ENCODE measurements around the gene POLR2C.

POLR2C gene

DNA sequence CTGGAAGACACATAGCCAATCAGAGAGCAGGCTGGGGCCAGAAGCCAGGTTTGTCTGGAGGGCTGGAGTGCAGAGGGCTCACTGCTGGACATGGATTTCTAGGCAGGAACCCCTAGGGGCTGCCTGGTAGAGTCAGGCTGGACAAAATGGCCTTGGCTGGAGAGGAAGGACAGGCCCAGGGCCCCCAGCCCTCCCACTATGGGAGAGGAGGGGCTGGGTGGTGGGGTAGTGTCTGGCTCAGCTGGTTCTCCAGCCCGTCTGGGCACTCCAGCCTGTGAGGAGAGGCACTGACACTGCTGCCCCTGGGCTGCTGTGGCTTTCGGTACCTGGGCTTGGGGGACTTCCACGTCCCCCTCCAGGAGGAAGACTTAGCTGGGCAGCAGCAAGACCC lies 45.6 kb downstream of the POLR2C start:
- H3K4me3 ChIP-seq (ENCODE audit: control insufficient read depth, low read depth, low read length) = no peak overlapping the region
- TF ChIP-seq, protein P1, sequence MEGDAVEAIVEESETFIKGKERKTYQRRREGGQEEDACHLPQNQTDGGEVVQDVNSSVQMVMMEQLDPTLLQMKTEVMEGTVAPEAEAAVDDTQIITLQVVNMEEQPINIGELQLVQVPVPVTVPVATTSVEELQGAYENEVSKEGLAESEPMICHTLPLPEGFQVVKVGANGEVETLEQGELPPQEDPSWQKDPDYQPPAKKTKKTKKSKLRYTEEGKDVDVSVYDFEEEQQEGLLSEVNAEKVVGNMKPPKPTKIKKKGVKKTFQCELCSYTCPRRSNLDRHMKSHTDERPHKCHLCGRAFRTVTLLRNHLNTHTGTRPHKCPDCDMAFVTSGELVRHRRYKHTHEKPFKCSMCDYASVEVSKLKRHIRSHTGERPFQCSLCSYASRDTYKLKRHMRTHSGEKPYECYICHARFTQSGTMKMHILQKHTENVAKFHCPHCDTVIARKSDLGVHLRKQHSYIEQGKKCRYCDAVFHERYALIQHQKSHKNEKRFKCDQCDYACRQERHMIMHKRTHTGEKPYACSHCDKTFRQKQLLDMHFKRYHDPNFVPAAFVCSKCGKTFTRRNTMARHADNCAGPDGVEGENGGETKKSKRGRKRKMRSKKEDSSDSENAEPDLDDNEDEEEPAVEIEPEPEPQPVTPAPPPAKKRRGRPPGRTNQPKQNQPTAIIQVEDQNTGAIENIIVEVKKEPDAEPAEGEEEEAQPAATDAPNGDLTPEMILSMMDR (conservative IDR thresholded peaks at IDR 0.05; ENCODE audit: control insufficient read depth, insufficient read depth, low read depth, low read length) = no peak
- DNase-seq (ENCODE audit: low read depth) = no peak

DNA sequence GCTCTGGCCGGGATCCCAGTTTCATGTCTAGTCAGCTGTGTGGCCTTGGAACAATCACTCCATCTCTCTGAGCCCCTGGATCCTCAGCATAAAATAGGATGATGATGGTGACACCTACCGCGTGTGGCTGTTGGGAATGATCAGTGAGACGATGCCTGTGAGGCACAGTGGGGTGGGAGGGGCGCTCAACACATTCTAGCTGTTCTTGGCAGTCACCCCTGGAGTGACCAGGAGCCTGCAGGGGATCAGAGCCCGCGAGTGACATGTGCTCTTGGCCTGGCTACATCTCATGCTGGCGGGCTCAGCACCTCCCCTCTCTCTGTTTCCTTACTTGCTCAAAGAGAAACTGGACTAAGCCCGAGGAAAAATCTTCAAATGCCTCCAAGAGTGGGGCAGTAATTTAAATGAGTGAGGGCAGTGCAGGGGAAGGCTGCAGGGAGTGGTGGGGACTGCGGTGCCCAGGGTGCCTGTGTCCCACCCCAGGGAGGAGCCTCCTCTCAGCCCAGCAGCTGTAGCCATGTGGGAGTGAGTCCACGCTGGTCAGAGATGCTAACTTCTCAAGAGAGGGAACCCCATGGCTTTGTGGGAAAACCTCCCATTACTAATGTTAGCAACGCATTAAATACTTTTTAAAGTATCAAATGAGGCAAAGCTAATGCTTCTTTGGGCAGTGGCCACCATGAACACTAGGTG lies 46.9 kb downstream of the POLR2C start:
- no peak overlapping the region for H3K4me3 ChIP-seq (ENCODE audit: control insufficient read depth, low read depth, low read length)
- TF ChIP-seq, protein P1 (conservative IDR thresholded peaks at IDR 0.05; ENCODE audit: control insufficient read depth, insufficient read depth, low read depth, low read length) = no peak
- DNase-seq (ENCODE audit: low read depth) = no peak

DNA sequence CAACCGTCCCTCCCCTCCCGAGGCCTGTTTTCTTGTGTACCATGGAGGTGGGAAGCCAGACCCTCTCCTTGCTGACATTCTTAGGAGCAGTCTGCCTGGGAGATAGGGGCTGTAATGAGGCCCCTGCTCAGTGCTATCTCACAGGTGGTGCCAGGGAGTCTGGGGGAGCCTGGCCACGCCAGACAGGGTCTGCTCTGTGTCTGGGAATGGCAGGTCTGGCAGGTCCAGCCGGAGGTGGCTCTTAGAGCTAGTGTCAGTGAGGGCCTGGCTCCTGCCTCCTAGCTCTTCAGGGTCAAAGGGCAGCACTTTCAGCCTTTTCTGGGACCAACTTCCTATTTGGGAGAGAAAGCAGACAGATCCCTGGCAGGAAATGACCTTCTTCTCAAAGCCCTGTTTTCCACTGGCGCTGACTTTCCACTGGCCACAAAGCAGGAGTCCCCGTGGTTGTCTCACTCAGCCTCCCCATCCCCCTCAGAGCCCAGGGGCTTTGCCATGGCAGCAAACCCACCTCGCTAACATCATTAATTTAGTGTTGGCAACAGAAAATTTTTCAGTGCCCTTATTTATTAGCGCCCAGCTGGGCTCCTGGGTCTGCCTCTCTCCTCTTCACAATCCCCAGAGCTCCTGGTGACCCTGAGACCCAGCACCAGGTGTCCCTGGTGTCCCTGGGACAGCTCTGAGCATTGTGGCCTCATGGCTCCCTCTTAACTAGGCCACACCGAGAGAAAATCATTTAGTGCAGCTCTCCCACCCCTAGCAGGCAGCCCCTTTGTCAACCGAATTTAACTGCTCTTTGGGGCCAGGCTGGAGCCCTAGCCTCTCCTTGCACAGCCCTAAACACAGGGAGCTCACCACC lies 47.8 kb downstream of the POLR2C start:
- TF ChIP-seq, protein P1 (conservative IDR thresholded peaks at IDR 0.05; ENCODE audit: control insufficient read depth, insufficient read depth, low read depth, low read length) = no peak
- H3K4me3 ChIP-seq (ENCODE audit: control insufficient read depth, low read depth, low read length) = no peak overlapping the region
- DNase-seq (ENCODE audit: low read depth) = no peak

DNA sequence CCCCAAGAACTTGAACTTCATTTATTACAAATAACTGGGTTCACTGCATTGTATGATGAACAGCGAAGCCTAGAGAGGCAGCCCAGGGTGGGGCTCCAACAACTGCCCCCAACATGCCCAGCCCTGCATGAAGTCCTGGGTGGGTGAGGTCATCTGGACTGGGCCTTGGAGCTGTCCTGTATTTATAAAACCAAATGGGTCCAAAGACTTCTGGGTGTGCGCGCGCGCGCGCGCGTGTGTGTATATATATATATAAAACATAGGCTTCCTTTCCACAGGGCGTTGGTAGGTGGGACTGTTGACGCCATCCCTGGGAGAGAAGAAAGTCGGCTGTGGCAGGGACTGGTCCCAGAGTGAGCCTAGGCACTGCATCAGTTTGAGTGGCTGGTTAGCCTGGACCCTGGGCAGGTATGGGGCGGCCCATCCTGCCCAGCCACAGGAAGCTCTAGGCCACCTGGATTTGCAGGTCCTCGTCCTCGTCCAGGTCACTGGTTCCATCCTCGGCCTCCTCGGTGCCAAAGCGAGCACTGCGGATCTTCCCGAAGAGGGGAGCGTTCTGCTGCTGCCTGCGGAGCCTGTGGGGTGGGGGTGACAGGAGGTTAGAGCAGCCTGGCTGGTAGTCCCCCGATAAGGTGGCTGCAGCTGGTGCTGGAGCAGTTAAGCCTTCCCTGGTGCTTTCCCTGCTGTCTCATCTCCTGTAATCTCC lies 50.0 kb downstream of the POLR2C start:
- TF ChIP-seq, protein P1 (conservative IDR thresholded peaks at IDR 0.05; ENCODE audit: control insufficient read depth, insufficient read depth, low read depth, low read length) = no peak
- no peak for DNase-seq (ENCODE audit: low read depth)
- no peak overlapping the region for H3K4me3 ChIP-seq (ENCODE audit: control insufficient read depth, low read depth, low read length)

DNA sequence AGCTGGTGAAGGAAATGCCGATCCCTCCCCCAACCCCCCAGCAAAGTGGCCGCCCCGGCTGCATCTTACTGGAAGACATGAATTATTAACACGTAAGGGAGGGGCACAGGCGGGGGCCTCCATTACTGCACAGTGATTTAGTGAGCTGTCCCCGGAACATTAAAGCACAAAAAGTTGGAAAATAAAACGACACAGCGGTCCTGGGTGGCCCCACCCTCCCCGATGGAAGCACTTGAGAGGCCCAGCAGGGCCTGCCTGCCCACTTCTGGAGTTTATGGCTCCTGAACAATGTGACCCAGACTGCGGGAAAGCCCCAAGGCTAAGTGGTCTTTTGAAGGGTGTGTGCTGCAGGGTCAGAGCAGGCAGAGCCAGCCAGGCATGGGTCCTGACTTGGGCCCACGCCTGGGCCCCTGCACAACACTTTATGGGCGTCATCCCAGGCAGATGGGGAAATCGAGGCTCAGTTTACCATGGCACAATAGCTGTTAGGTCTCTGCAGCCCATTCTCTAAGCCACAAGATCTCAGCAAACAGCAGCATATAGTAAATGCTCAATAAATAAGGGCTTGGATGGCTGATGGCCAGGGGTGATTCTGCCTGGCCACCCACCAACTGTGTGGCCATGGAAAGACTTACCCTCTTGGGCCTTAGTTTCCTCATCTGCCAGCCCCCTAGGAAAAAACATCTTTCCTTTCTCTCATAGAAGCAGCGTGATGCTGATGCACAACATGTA lies 51.1 kb downstream of the POLR2C start:
- TF ChIP-seq, protein P1 (conservative IDR thresholded peaks at IDR 0.05; ENCODE audit: control insufficient read depth, insufficient read depth, low read depth, low read length) = no peak
- no peak for DNase-seq (ENCODE audit: low read depth)
- H3K4me3 ChIP-seq (ENCODE audit: control insufficient read depth, low read depth, low read length) = no peak overlapping the region

DNA sequence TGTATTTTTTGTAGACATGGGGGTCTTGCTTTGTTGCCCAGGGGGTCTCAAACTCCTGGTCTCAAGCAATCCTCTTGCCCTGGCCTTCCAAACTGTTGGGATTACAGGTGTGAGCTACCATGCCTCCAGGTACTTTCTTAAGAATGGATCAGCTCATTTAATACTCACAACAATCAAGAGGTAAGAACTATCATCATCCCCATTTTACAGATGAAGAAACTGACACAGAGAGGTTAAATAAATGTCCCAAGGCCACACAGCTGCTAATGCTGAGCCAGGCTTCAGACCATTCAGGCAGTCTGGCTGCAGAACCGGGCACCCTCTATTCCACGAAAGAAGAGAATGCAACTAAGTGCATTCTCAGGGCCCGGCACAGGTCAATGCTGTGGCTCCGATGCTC lies 51.9 kb downstream of the POLR2C start:
- no peak overlapping the region for H3K4me3 ChIP-seq (ENCODE audit: control insufficient read depth, low read depth, low read length)
- DNase-seq (ENCODE audit: low read depth) = no peak
- TF ChIP-seq, protein P1 (conservative IDR thresholded peaks at IDR 0.05; ENCODE audit: control insufficient read depth, insufficient read depth, low read depth, low read length) = no peak
